ENCODE data around the gene HTR4.

Gene HTR4

GRCh38 chr5:148606296-148606695 is 48.0 kb downstream of the HTR4 start:
- Histone ChIP-seq H3K27ac (no peak overlapping the region), H3K27me3 (ENCODE audit: control insufficient read depth, insufficient read depth, low read length) (no peaks in the 10 kb centered on the region), H3K4me1 (no peaks in the 10 kb centered on the region), H3K9ac (no peak overlapping the region), H3K4me3 (ENCODE audit: low read depth, low read length) (no peak overlapping the region), H2AFZ (no peak overlapping the region), H3K79me2 (no peaks in the 10 kb centered on the region), H3K4me2 (ENCODE audit: low read length) (no peak overlapping the region), H3K9me3 (ENCODE audit: control insufficient read depth, low read length) (no peaks in the 10 kb centered on the region), H3K36me3 (ENCODE audit: control insufficient read depth, insufficient read depth, low read length) (no peaks in the 10 kb centered on the region)
- no peak for TF ChIP-seq CTCF (IDR thresholded peaks at IDR 0.05)

- H3K4me2 ChIP-seq (ENCODE audit: low read length) = no peak overlapping the region
- no peak overlapping the region for H2AFZ ChIP-seq
- no peaks in the 10 kb centered on the region for H3K4me1 ChIP-seq
- no peaks in the 10 kb centered on the region for H3K36me3 ChIP-seq (ENCODE audit: control insufficient read depth, insufficient read depth, low read length)
- H3K9ac ChIP-seq = no peak overlapping the region
- no peak for TF ChIP-seq CTCF (IDR thresholded peaks at IDR 0.05)
- H3K9me3 ChIP-seq (ENCODE audit: control insufficient read depth, low read length) = no peaks in the 10 kb centered on the region
- no peak overlapping the region for H3K4me3 ChIP-seq (ENCODE audit: low read depth, low read length)
- H3K27ac ChIP-seq = no peak overlapping the region
- no peaks in the 10 kb centered on the region for H3K79me2 ChIP-seq
- H3K27me3 ChIP-seq (ENCODE audit: control insufficient read depth, insufficient read depth, low read length) = no peaks in the 10 kb centered on the region
Measured at GRCh38 chr5:148599187-148599586, 55.1 kb downstream of the HTR4 start.

- H3K9ac ChIP-seq = no peak overlapping the region
Measured at GRCh38 chr5:148595697-148596096, 58.6 kb downstream of the HTR4 start.

DNA sequence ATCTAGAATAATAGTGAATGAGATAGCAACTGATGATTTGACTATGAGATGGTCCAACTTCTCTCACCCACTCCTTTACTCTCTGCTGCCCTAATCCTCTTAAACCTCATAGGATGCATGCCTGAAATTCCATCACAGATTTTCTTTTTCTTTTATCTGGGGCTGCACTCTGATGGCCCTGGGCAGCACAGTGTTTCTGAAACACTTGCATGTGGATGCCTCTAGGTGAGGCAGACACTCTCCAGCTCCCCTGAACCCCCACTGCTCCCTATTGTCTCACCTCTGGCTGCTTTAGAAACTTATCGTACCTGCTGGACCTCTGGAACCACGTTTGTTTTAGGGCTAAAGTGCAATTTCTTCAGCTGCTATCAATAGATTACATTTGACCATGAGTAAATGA is 67.5 kb downstream of the HTR4 start:
- Histone ChIP-seq H2AFZ (no peak overlapping the region), H3K9ac (no peak overlapping the region), H3K4me3 (ENCODE audit: low read depth, low read length) (no peak overlapping the region), H3K4me2 (ENCODE audit: low read length) (no peak overlapping the region), H3K4me1 (no peaks in the 10 kb centered on the region), H3K27me3 (ENCODE audit: control insufficient read depth, insufficient read depth, low read length) (no peaks in the 10 kb centered on the region), H3K9me3 (ENCODE audit: control insufficient read depth, low read length) (no peaks in the 10 kb centered on the region), H3K79me2 (no peaks in the 10 kb centered on the region), H3K36me3 (ENCODE audit: control insufficient read depth, insufficient read depth, low read length) (no peaks in the 10 kb centered on the region), H3K27ac (no peak overlapping the region)
- TF ChIP-seq CTCF (IDR thresholded peaks at IDR 0.05) = no peak

More at GRCh38 chr5:148595697-148596096, 58.6 kb downstream of the HTR4 start:
- TF ChIP-seq CTCF (IDR thresholded peaks at IDR 0.05) = no peak
- Histone ChIP-seq H3K36me3 (ENCODE audit: control insufficient read depth, insufficient read depth, low read length) (no peaks in the 10 kb centered on the region), H3K27me3 (ENCODE audit: control insufficient read depth, insufficient read depth, low read length) (no peaks in the 10 kb centered on the region), H3K4me3 (ENCODE audit: low read depth, low read length) (no peak overlapping the region), H3K27ac (no peak overlapping the region), H3K4me2 (ENCODE audit: low read length) (no peak overlapping the region), H2AFZ (no peak overlapping the region), H3K4me1 (no peaks in the 10 kb centered on the region), H3K79me2 (no peaks in the 10 kb centered on the region), H3K9me3 (ENCODE audit: control insufficient read depth, low read length) (no peaks in the 10 kb centered on the region)

DNA sequence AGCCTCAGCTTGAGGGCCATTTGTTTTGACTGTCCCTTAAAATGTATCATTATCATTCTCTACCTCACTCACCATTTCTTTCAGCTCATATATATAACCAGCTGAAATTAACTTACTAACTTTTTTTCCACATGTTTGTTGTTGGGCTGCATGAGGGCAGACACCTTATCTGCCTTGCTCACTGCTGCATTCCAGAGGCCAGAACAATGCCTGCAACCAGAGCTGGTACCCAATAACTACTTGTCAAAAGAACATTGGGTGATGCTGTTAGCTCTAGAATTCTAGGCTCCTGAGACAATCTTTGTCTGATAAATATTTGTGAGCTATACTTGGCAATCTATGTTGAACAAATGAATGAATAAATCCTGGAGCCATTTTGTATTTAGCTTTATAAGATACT is 68.3 kb downstream of the HTR4 start:
- Histone ChIP-seq H2AFZ (no peak overlapping the region), H3K27me3 (ENCODE audit: control insufficient read depth, insufficient read depth, low read length) (no peaks in the 10 kb centered on the region), H3K79me2 (no peaks in the 10 kb centered on the region), H3K4me2 (ENCODE audit: low read length) (no peak overlapping the region), H3K27ac (no peak overlapping the region), H3K9ac (no peak overlapping the region), H3K9me3 (ENCODE audit: control insufficient read depth, low read length) (no peaks in the 10 kb centered on the region), H3K36me3 (ENCODE audit: control insufficient read depth, insufficient read depth, low read length) (no peaks in the 10 kb centered on the region), H3K4me3 (ENCODE audit: low read depth, low read length) (no peak overlapping the region), H3K4me1 (no peaks in the 10 kb centered on the region)
- TF ChIP-seq CTCF (IDR thresholded peaks at IDR 0.05) = no peak
